HG02884 (cell line): Measurements from ENCODE around the gene NLRP13.

ENCODE experiments used
- ATAC-seq: cut with Tn5 transposase; IDR thresholded peaks from one replicate; pipeline ENCODE4 v1.9.1; 2021; ENCODE audit warnings: mild to moderate bottlenecking, moderate library complexity; ENCODE audit not compliant: unreplicated experiment

The NLRP13 gene

GRCh38 chr19:55901369-55902079 lies 30.6 kb downstream of the NLRP13 start:
- no peak for ATAC-seq

GRCh38 chr19:55898911-55899310 lies 33.2 kb downstream of the NLRP13 start:
- ATAC-seq = no peak

GRCh38 chr19:55882626-55883025 lies 49.5 kb downstream of the NLRP13 start:
- no peak for ATAC-seq

GRCh38 chr19:55877211-55877610 lies 54.9 kb downstream of the NLRP13 start:
- no peak for ATAC-seq

GRCh38 chr19:55870736-55871135 lies 61.4 kb downstream of the NLRP13 start:
- no peak for ATAC-seq

- no peak for ATAC-seq
Measured at GRCh38 chr19:55867101-55867500, 65.0 kb downstream of the NLRP13 start.

- no peak for ATAC-seq
Measured at GRCh38 chr19:55866521-55866920, 65.6 kb downstream of the NLRP13 start.

- no peak for ATAC-seq
Measured at GRCh38 chr19:55858969-55859368, 73.2 kb downstream of the NLRP13 start.

- ATAC-seq = no peak
Measured at GRCh38 chr19:55858401-55858800, 73.7 kb downstream of the NLRP13 start.

- no peak for ATAC-seq
Measured at GRCh38 chr19:55857974-55858373, 74.2 kb downstream of the NLRP13 start.

- ATAC-seq = no peak
Measured at GRCh38 chr19:55857149-55857548, 75.0 kb downstream of the NLRP13 start.

GRCh38 chr19:55855160-55855559 lies 77.0 kb downstream of the NLRP13 start:
- ATAC-seq = no peak
